ENCODE measurements around the gene NXNL1. TPM values are rescaled to one million over a fixed set of nuclear protein-coding genes. Genes with fewer than 3 reads are reported as not detected.

NXNL1 gene
- total and polyA plus RNA-seq, 9 of the 15 experiments (the other 6 are each of a cell fraction or from before 2014, with no cell fraction given) = not detected

DNA sequence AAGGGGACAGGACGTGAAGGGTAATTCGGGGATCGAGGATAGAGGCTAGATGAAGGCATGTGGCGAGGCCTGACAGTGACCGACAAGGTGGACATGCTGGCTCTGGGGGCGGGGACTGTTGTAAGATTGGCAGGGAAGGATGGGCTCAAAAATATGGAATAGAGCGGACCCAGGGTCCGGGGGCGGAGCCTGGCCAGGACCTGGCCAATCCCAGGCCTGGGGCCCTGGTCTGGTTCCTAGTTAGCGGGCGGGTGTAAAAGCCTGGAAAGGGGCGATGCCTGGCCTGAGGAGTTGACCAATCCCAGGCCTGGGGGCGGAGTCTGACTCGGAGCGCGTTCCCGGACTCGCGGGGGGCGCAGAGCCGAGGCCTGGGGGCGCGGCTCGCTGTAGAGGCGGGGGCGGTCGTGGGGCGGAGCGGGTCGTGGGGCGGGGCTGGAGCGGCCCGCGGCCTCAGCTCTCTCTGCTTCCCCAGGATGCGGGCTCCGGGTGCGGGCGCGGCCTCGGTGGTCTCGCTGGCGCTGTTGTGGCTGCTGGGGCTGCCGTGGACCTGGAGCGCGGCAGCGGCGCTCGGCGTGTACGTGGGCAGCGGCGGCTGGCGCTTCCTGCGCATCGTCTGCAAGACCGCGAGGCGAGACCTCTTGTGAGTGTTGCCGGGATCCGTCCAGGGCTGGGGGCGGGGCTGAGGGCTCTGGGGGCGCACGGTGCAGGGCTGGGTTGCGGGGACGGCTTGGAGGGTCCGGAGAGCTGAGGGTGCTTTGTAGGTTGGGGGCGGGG, 9.5 kb upstream of the NXNL1 start, which contains the start of gene SLC27A1 (continued):
- TF ChIP-seq, protein P1, sequence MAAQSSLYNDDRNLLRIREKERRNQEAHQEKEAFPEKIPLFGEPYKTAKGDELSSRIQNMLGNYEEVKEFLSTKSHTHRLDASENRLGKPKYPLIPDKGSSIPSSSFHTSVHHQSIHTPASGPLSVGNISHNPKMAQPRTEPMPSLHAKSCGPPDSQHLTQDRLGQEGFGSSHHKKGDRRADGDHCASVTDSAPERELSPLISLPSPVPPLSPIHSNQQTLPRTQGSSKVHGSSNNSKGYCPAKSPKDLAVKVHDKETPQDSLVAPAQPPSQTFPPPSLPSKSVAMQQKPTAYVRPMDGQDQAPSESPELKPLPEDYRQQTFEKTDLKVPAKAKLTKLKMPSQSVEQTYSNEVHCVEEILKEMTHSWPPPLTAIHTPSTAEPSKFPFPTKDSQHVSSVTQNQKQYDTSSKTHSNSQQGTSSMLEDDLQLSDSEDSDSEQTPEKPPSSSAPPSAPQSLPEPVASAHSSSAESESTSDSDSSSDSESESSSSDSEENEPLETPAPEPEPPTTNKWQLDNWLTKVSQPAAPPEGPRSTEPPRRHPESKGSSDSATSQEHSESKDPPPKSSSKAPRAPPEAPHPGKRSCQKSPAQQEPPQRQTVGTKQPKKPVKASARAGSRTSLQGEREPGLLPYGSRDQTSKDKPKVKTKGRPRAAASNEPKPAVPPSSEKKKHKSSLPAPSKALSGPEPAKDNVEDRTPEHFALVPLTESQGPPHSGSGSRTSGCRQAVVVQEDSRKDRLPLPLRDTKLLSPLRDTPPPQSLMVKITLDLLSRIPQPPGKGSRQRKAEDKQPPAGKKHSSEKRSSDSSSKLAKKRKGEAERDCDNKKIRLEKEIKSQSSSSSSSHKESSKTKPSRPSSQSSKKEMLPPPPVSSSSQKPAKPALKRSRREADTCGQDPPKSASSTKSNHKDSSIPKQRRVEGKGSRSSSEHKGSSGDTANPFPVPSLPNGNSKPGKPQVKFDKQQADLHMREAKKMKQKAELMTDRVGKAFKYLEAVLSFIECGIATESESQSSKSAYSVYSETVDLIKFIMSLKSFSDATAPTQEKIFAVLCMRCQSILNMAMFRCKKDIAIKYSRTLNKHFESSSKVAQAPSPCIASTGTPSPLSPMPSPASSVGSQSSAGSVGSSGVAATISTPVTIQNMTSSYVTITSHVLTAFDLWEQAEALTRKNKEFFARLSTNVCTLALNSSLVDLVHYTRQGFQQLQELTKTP (IDR thresholded peaks at IDR 0.05; ENCODE audit: low read depth in 1 of 2, partially characterized antibody in 2 of 2) = no peak
- TF ChIP-seq, protein P2, sequence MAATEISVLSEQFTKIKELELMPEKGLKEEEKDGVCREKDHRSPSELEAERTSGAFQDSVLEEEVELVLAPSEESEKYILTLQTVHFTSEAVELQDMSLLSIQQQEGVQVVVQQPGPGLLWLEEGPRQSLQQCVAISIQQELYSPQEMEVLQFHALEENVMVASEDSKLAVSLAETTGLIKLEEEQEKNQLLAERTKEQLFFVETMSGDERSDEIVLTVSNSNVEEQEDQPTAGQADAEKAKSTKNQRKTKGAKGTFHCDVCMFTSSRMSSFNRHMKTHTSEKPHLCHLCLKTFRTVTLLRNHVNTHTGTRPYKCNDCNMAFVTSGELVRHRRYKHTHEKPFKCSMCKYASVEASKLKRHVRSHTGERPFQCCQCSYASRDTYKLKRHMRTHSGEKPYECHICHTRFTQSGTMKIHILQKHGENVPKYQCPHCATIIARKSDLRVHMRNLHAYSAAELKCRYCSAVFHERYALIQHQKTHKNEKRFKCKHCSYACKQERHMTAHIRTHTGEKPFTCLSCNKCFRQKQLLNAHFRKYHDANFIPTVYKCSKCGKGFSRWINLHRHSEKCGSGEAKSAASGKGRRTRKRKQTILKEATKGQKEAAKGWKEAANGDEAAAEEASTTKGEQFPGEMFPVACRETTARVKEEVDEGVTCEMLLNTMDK (IDR thresholded peaks at IDR 0.05; ENCODE audit: borderline replicate concordance, insufficient read depth, low read depth, low read length, poor library complexity, severe bottlenecking) = no peak
- TF ChIP-seq CCAR2 (IDR thresholded peaks at IDR 0.05; ENCODE audit: low read depth, low read length) (no peak), PYGO2 (tag; IDR thresholded peaks at IDR 0.05) (no peak), HNRNPL (IDR thresholded peaks at IDR 0.05; ENCODE audit: low read depth, low read length) (no peak), MEF2A (IDR thresholded peaks at IDR 0.05; ENCODE audit: control insufficient read depth, low read depth, low read length) (no peak), ZNF77 (CRISPR knock-in tag; IDR thresholded peaks at IDR 0.05) (no peak), ELF4 (CRISPR knock-in tag; IDR thresholded peaks at IDR 0.05) (peak; percentile 87), MYBL2 (IDR thresholded peaks at IDR 0.05; ENCODE audit: low read depth) (no peak), MYBL2 (CRISPR knock-in tag; IDR thresholded peaks at IDR 0.05; ENCODE audit: borderline replicate concordance) (no peak), PTBP1 (IDR thresholded peaks at IDR 0.05; ENCODE audit: low read depth, low read length) (no peak), SP2 (IDR thresholded peaks at IDR 0.05; ENCODE audit: extremely low read depth, low read depth, low read length, poor library complexity, severe bottlenecking) (peak; percentile 22), ZFP30 (CRISPR knock-in tag; IDR thresholded peaks at IDR 0.05; ENCODE audit: borderline replicate concordance) (no peak)
- TF ChIP-seq, protein P3, sequence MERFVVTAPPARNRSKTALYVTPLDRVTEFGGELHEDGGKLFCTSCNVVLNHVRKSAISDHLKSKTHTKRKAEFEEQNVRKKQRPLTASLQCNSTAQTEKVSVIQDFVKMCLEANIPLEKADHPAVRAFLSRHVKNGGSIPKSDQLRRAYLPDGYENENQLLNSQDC (CRISPR knock-in tag; IDR thresholded peaks at IDR 0.05) = no peak
- TF ChIP-seq, protein P4, sequence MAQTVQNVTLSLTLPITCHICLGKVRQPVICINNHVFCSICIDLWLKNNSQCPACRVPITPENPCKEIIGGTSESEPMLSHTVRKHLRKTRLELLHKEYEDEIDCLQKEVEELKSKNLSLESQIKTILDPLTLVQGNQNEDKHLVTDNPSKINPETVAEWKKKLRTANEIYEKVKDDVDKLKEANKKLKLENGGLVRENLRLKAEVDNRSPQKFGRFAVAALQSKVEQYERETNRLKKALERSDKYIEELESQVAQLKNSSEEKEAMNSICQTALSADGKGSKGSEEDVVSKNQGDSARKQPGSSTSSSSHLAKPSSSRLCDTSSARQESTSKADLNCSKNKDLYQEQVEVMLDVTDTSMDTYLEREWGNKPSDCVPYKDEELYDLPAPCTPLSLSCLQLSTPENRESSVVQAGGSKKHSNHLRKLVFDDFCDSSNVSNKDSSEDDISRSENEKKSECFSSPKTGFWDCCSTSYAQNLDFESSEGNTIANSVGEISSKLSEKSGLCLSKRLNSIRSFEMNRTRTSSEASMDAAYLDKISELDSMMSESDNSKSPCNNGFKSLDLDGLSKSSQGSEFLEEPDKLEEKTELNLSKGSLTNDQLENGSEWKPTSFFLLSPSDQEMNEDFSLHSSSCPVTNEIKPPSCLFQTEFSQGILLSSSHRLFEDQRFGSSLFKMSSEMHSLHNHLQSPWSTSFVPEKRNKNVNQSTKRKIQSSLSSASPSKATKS (CRISPR knock-in tag; IDR thresholded peaks at IDR 0.05) = no peak
- TF ChIP-seq, protein P5, sequence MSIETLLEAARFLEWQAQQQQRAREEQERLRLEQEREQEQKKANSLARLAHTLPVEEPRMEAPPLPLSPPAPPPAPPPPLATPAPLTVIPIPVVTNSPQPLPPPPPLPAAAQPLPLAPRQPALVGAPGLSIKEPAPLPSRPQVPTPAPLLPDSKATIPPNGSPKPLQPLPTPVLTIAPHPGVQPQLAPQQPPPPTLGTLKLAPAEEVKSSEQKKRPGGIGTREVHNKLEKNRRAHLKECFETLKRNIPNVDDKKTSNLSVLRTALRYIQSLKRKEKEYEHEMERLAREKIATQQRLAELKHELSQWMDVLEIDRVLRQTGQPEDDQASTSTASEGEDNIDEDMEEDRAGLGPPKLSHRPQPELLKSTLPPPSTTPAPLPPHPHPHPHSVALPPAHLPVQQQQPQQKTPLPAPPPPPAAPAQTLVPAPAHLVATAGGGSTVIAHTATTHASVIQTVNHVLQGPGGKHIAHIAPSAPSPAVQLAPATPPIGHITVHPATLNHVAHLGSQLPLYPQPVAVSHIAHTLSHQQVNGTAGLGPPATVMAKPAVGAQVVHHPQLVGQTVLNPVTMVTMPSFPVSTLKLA (conservative IDR thresholded peaks at IDR 0.05) = no peak; a peak in 1 of 4 replicates
